H1 (cell line): ENCODE data around the gene EOLA1. TPM values are rescaled to one million over a fixed set of nuclear protein-coding genes. Genes with fewer than 3 reads are reported as not detected.

Source experiments
- CTCF ChIA-PET: fragments of 300-600 bp; sonication (Branson Sonifier 250); formaldehyde crosslinking; loops from one replicate; lab custom pipeline; 2021; ENCODE audit not compliant: partially characterized antibody; lab: Charles Lee
- POLR2A ChIA-PET: fragments of 300-600 bp; sonication (Branson Sonifier 250); formaldehyde crosslinking; loops from one replicate; lab custom pipeline; 2021; ENCODE audit warnings: inconsistent platforms; ENCODE audit not compliant: partially characterized antibody; lab: Charles Lee
- DNase-seq, 2 experiments: peaks; one replicate each; pipeline versions ENCODE4 v3.0.0 to v3.0.0-alpha.2; 2010 to 2022; ENCODE audit warnings: low spot score in 2 of 2, low read depth in 1 of 2, mixed read lengths in 1 of 2
- FAIRE-seq: peaks from 2 replicates; lab custom pipeline; 2011; peaks lifted over from hg19 to GRCh38; lab: Jason Lieb, UNC
- H2AFZ ChIP-seq: 2 replicates; pipeline ENCODE4 v1.8.1; 2012; ENCODE audit warnings: low read length, inconsistent platforms
- H2AK5ac ChIP-seq: 2 replicates; pipeline ENCODE4 v1.6.1; 2013; ENCODE audit warnings: low read depth, low read length
- H2BK120ac ChIP-seq: replicated peaks from 2 replicates; pipeline ENCODE3; 2013; ENCODE audit warnings: low read depth, low read length, inconsistent platforms
- H2BK12ac ChIP-seq: 2 replicates; pipeline ENCODE4 v1.6.1; 2013; ENCODE audit warnings: low read depth, low read length
- H2BK15ac ChIP-seq: 2 replicates; pipeline ENCODE4 v1.6.1; 2013; ENCODE audit warnings: low read length
- H2BK20ac ChIP-seq: 2 replicates; pipeline ENCODE4 v1.6.1; 2013; ENCODE audit warnings: low read length
- H2BK5ac ChIP-seq: 2 replicates; pipeline ENCODE4 v1.6.1; 2013; ENCODE audit warnings: low read depth, low read length
- H3K14ac ChIP-seq: 2 replicates; pipeline ENCODE4 v1.6.1; 2013; ENCODE audit warnings: inconsistent platforms; ENCODE audit not compliant: insufficient read length
- H3K18ac ChIP-seq: 2 replicates; pipeline ENCODE4 v1.6.1; 2013; ENCODE audit warnings: low read length; ENCODE audit errors: extremely low read depth
- H3K23ac ChIP-seq: 2 replicates; pipeline ENCODE4 v1.6.1; 2013; ENCODE audit warnings: inconsistent platforms; ENCODE audit not compliant: insufficient read length
- H3K23me2 ChIP-seq: 2 replicates; pipeline ENCODE4 v1.6.1; 2013; ENCODE audit warnings: low read depth, low read length
- H3K27ac ChIP-seq: 2 replicates; pipeline ENCODE4 v1.6.1; 2011; ENCODE audit warnings: low read depth, low read length, inconsistent platforms
- H3K27me3 ChIP-seq, 4 experiments: replicated peaks in 1 of 4; 1 replicate in 1 of 4; 2 replicates in 3 of 4; pipeline versions ENCODE4 v1.6.1 to v1.8.1; 2011 to 2013; ENCODE audit warnings: low read length in 3 of 4, mild to moderate bottlenecking in 3 of 4, inconsistent platforms in 2 of 4, mixed read lengths in 2 of 4, moderate library complexity in 1 of 4; ENCODE audit not compliant: control insufficient read depth in 3 of 4, insufficient read depth in 3 of 4; ENCODE audit errors: extremely low read depth in 1 of 4
- H3K36me3 ChIP-seq, 4 experiments: 2 replicates each; pipeline versions ENCODE4 v1.6.1 to v1.8.1; 2011 to 2013; ENCODE audit warnings: mild to moderate bottlenecking in 4 of 4, low read length in 3 of 4, moderate library complexity in 2 of 4, control low read depth in 1 of 4, inconsistent platforms in 1 of 4; ENCODE audit not compliant: insufficient read depth in 4 of 4, control insufficient read depth in 2 of 4
- H3K4ac ChIP-seq: replicated peaks from 2 replicates; pipeline ENCODE3; 2013; ENCODE audit warnings: low read length, low read depth, mixed read lengths, inconsistent platforms; ENCODE audit not compliant: insufficient read length
- H3K4me1 ChIP-seq, 4 experiments: replicated peaks in 1 of 4; 1 replicate in 1 of 4; 2 replicates in 3 of 4; pipeline versions ENCODE4 v1.6.1 to v1.8.1; 2011 to 2013; ENCODE audit warnings: low read length in 3 of 4, inconsistent platforms in 2 of 4, mixed read lengths in 1 of 4; ENCODE audit not compliant: insufficient read depth in 4 of 4, control insufficient read depth in 3 of 4
- H3K4me2 ChIP-seq, 2 experiments: 2 replicates each; pipeline versions ENCODE4 v1.6.1 to v1.8.1; 2011 to 2013; ENCODE audit warnings: low read depth in 2 of 2, low read length in 2 of 2, control low read depth in 1 of 2, inconsistent platforms in 1 of 2, mild to moderate bottlenecking in 1 of 2; ENCODE audit not compliant: insufficient read depth in 1 of 2
- H3K4me3 ChIP-seq, 4 experiments: fragments of 200-600, 300-600 bp in 1 of 4; sonication (generic), shearing (Covaris generic), sonication (Bioruptor Twin) in 1 of 4; 2 replicates each; pipeline versions ENCODE4 v1.5.1 to v1.8.1; 2011 to 2016; ENCODE audit warnings: low read length in 4 of 4, low read depth in 3 of 4, control low read depth in 2 of 4, inconsistent platforms in 2 of 4, mild to moderate bottlenecking in 2 of 4, mixed read lengths in 1 of 4, moderate library complexity in 1 of 4; ENCODE audit not compliant: insufficient read depth in 2 of 4; ENCODE audit errors: extremely low read depth in 1 of 4
- H3K56ac ChIP-seq: replicated peaks from 2 replicates; pipeline ENCODE3; 2013; ENCODE audit warnings: low read depth, mild to moderate bottlenecking, mixed read lengths, low read length, inconsistent platforms; ENCODE audit not compliant: insufficient read length
- H3K79me1 ChIP-seq: 2 replicates; pipeline ENCODE4 v1.6.1; 2013; ENCODE audit warnings: low read depth, low read length, control low read depth
- H3K79me2 ChIP-seq, 2 experiments: 2 replicates each; pipeline versions ENCODE4 v1.6.1 to v1.8.1; 2012 to 2013; ENCODE audit warnings: low read length in 2 of 2, mild to moderate bottlenecking in 2 of 2, inconsistent platforms in 1 of 2; ENCODE audit not compliant: insufficient read depth in 2 of 2, control insufficient read depth in 1 of 2
- H3K9ac ChIP-seq, 4 experiments: replicated peaks in 1 of 4; 1 replicate in 1 of 4; 2 replicates in 3 of 4; pipeline versions ENCODE4 v1.6.1 to v1.8.1; 2011 to 2013; ENCODE audit warnings: low read depth in 3 of 4, low read length in 3 of 4, control low read depth in 2 of 4, mild to moderate bottlenecking in 2 of 4, moderate library complexity in 2 of 4, inconsistent platforms in 1 of 4; ENCODE audit errors: extremely low read depth in 1 of 4
- H3K9me3 ChIP-seq, 2 experiments: 2 replicates each; pipeline versions ENCODE4 v1.6.1 to v1.8.1; 2012 to 2013; ENCODE audit warnings: mild to moderate bottlenecking in 2 of 2, moderate library complexity in 2 of 2, control low read depth in 1 of 2, inconsistent platforms in 1 of 2, low read depth in 1 of 2, low read length in 1 of 2, mixed read lengths in 1 of 2; ENCODE audit not compliant: insufficient read depth in 2 of 2
- H4K20me1 ChIP-seq, 2 experiments: replicated peaks in 1 of 2; 2 replicates each; pipeline versions ENCODE3 to v1.8.1; 2011 to 2013; ENCODE audit warnings: inconsistent platforms in 2 of 2, low read length in 2 of 2, mild to moderate bottlenecking in 1 of 2; ENCODE audit not compliant: insufficient read depth in 2 of 2, control insufficient read depth in 1 of 2
- H4K5ac ChIP-seq: 2 replicates; pipeline ENCODE4 v1.6.1; 2013; ENCODE audit warnings: low read length, low read depth, mixed read lengths, inconsistent platforms; ENCODE audit not compliant: insufficient read length
- H4K8ac ChIP-seq: 2 replicates; pipeline ENCODE4 v1.8.0; 2013; ENCODE audit warnings: mild to moderate bottlenecking, moderate library complexity, low read length, inconsistent platforms; ENCODE audit not compliant: insufficient read depth; ENCODE audit errors: extremely low read depth
- H4K91ac ChIP-seq: replicated peaks from 2 replicates; pipeline ENCODE3; 2013; ENCODE audit warnings: low read length, mixed read lengths, inconsistent platforms; ENCODE audit not compliant: insufficient read length
- CTCF ChIP-seq, 3 experiments: IDR thresholded peaks; 1 replicate in 2 of 3; 2 replicates in 1 of 3; pipeline versions ENCODE4 v1.5.1 to v1.6.1; 2011; ENCODE audit warnings: low read length in 3 of 3, mild to moderate bottlenecking in 3 of 3, inconsistent platforms in 2 of 3, low read depth in 1 of 3, moderate library complexity in 1 of 3; ENCODE audit not compliant: insufficient read depth in 1 of 3; ENCODE audit errors: control extremely low read depth in 1 of 3
- RAD21 ChIP-seq, 2 experiments: IDR thresholded peaks in 1 of 2; conservative IDR thresholded peaks in 1 of 2; 2 replicates each; pipeline ENCODE4 v1.6.1; 2011; ENCODE audit warnings: low read depth in 2 of 2, low read length in 2 of 2, improper control_type of control experiment in 1 of 2, inconsistent platforms in 1 of 2, mild to moderate bottlenecking in 1 of 2, moderate library complexity in 1 of 2
- RFX5 ChIP-seq: IDR thresholded peaks from 2 replicates; pipeline ENCODE4 v1.6.1; 2011; ENCODE audit warnings: low read depth, low read length, improper control_type of control experiment, borderline replicate concordance
- WGBS, 2 experiments: shearing (Covaris generic) in 1 of 2; methylation state at CpG; one replicate each; pipeline versions ENCODE4 v1.1.6 to v1.1.7; 2013 to 2015; ENCODE audit warnings: low lambda C conversion rate in 2 of 2, mixed read lengths in 2 of 2, inconsistent platforms in 1 of 2, low coverage in 1 of 2, missing lambda C conversion rate in 1 of 2; ENCODE audit not compliant: insufficient replicate concordance in 2 of 2, insufficient coverage in 1 of 2, insufficient read length in 1 of 2; ENCODE audit errors: extremely low coverage in 1 of 2, missing lambda C conversion rate in 1 of 2; 5-methylcytosine and 5-hydroxymethylcytosine counted together
- polyA plus RNA-seq, 7 experiments: library from polyadenylated mRNA; depleted of rRNA in 3 of 7; stranded (reverse) in 5 of 7; unstranded in 2 of 7; fragments of >200 nt in 5 of 7; fragments of 200-250 nt in 2 of 7; gene quantifications; 1 replicate in 5 of 7; 2 replicates in 1 of 7; 4 replicates in 1 of 7; pipeline versions ENCODE4 v1.2.1 to v1.2.3, GENCODE V29; 2011 to 2013; ENCODE audit warnings: missing spikeins in 2 of 7, mixed read lengths in 2 of 7
- total RNA-seq: library from RNA; stranded (reverse); fragmentation: NEBNext Ultra II Directional; extraction: Animal tissue kit (Norgen Biotek cat#: 25700); gene quantifications from 2 replicates; pipeline ENCODE4 v1.2.1, GENCODE V29; 2021

Gene EOLA1
- total and polyA plus RNA-seq, 2 of the 8 experiments (the other 6 are each of a cell fraction or from before 2014, with no cell fraction given), result 5.4 to 7.6 TPM

GRCh38 chrX:149493567-149494562 lies 46.9 kb upstream of the EOLA1 start:
- Histone ChIP-seq H3K27me3 (no peaks in the 10 kb centered on the region), H3K18ac (no peak overlapping the region), H3K4me2 (no peak overlapping the region), H3K9me3 (no peaks in the 10 kb centered on the region), H2BK120ac (no peak overlapping the region), H2AFZ (no peak overlapping the region), H4K20me1 (no peaks in the 10 kb centered on the region), H2BK15ac (no peak overlapping the region), H3K4me3 (no peak overlapping the region), H3K79me1 (no peaks in the 10 kb centered on the region), H3K36me3 (peaks cover 0 to 10% (median 2%) of the 10 kb centered on the region in 4 experiments; a peak in 4 of 8 replicates), H3K56ac (no peak overlapping the region), H4K91ac (no peak overlapping the region), H3K79me2 (no peaks in the 10 kb centered on the region), H3K9ac (no peak overlapping the region), H2BK5ac (no peak overlapping the region), H3K23ac (no peak overlapping the region), H3K4ac (no peak overlapping the region), H2BK12ac (no peak overlapping the region), H2AK5ac (no peak overlapping the region), H4K5ac (no peak overlapping the region), H4K8ac (no peak overlapping the region), H3K23me2 (no peaks in the 10 kb centered on the region), H3K4me1 (no peaks in the 10 kb centered on the region), H3K27ac (no peak overlapping the region), H3K14ac (no peak overlapping the region), H2BK20ac (no peak overlapping the region)
- POLR2A ChIA-PET, result no interaction called here
- WGBS, 2 experiments, result 88% methylated on average over 9 of the region's 13 CpGs; no CpG with 5 or more reads in 1 of the 2 experiments
- CTCF ChIA-PET, result interaction anchor here (0.8 to 2.0 kb wide), 6 partner anchors 11 to 28 kb away, joined by 3 to 13 read pairs (median 4); partner anchors contain the start of gene IDS
- DNase-seq, result no peak
- FAIRE-seq, result no peak
- TF ChIP-seq CTCF (IDR thresholded peaks at IDR 0.05; ENCODE audit: control extremely low read depth in 1 of 3, insufficient read depth in 1 of 3, low read depth in 1 of 3, low read length in 3 of 3) (peak in 2 of 3 experiments; percentile 16 to 56; a peak in 3 of 4 replicates), RAD21 (IDR thresholded peaks at IDR 0.05 in 1 of 2, conservative IDR thresholded peaks at IDR 0.05 in 1 of 2; ENCODE audit: low read depth in 2 of 2, low read length in 2 of 2) (peak; percentile 29 to 40; a peak in 3 of 4 replicates), RFX5 (no peak)
